HepG2 (cell line): ENCODE data around the gene BCAT1. TPM values are rescaled to one million over a fixed set of nuclear protein-coding genes. Genes with fewer than 3 reads are reported as not detected.
A peak's percentile ranks its signal among the peaks of the same experiment; 100 is the strongest.

ENCODE experiments used
- ATAC-seq: fragments of 200-7000 bp; cut with Tn5 transposase; 3 replicates; pipeline ENCODE4 v1.9.1; 2020; ENCODE audit warnings: mild to moderate bottlenecking, moderate library complexity
- BruUV-seq: library from RNA; stranded (reverse); fragments of 400-500 nt; replicated peaks from 2 replicates; lab custom pipeline; 2021; lab: Mats Ljungman, UMichigan
- CTCF ChIA-PET: fragments of 300-600 bp; formaldehyde crosslinking; extraction: SDS; loops from one replicate; lab custom pipeline; 2021; ENCODE audit warnings: low total read pairs, inconsistent platforms, low intra/inter-chr PET ratio; lab: Yijun Ruan, JAX
- POLR2A ChIA-PET: fragments of 350-600 bp; sonication (Branson Sonifier 250); formaldehyde crosslinking; loops from one replicate; lab custom pipeline; 2020; ENCODE audit warnings: antibody characterized with exemption, inconsistent platforms; lab: Yijun Ruan, JAX
- DNase-seq: peaks from one replicate; pipeline ENCODE4 v3.0.0-alpha.2; 2015; ENCODE audit warnings: low spot score
- FAIRE-seq: peaks from 3 replicates; lab custom pipeline; 2011; peaks lifted over from hg19 to GRCh38; lab: Jason Lieb, UNC
- H2AFZ ChIP-seq: one replicate; pipeline ENCODE4 v1.6.1; 2011; ENCODE audit warnings: low read length, inconsistent platforms
- H3K27ac ChIP-seq: fragments of 300-600 bp; 3 replicates; pipeline ENCODE4 v1.8.0; 2011; ENCODE audit warnings: mixed run types, mild to moderate bottlenecking, mixed read lengths, low read length, inconsistent platforms; ENCODE audit not compliant: insufficient read depth; ENCODE audit errors: extremely low read length
- H3K27me3 ChIP-seq, 2 experiments: fragments of 200-600 bp in 1 of 2; 2 replicates in 1 of 2; 3 replicates in 1 of 2; pipeline versions ENCODE4 v1.6.0 to v1.8.0; 2011; ENCODE audit warnings: low read length in 2 of 2, mild to moderate bottlenecking in 2 of 2, moderate library complexity in 2 of 2, inconsistent platforms in 1 of 2; ENCODE audit not compliant: insufficient read depth in 2 of 2, control insufficient read depth in 1 of 2
- H3K36me3 ChIP-seq, 2 experiments: fragments of 200-600 bp in 1 of 2; replicated peaks in 1 of 2; 2 replicates in 1 of 2; 3 replicates in 1 of 2; pipeline versions ENCODE4 v1.5.1 to v1.8.0; 2011; ENCODE audit warnings: low read length in 2 of 2, inconsistent platforms in 1 of 2; ENCODE audit not compliant: insufficient read depth in 2 of 2, control insufficient read depth in 1 of 2
- H3K4me1 ChIP-seq: 2 replicates; pipeline ENCODE4 v1.5.1; 2012; ENCODE audit warnings: low read length, inconsistent platforms; ENCODE audit not compliant: insufficient read depth
- H3K4me2 ChIP-seq: 2 replicates; pipeline ENCODE4 v1.6.0; 2011; ENCODE audit warnings: low read depth, low read length, inconsistent platforms
- H3K4me3 ChIP-seq, 3 experiments: fragments of 200-600 bp in 1 of 3; sonication (generic), shearing (Covaris generic) in 1 of 3; replicated peaks in 1 of 3; 2 replicates each; pipeline ENCODE4 v1.5.1; 2011 to 2016; ENCODE audit warnings: low read length in 3 of 3, inconsistent platforms in 2 of 3, low read depth in 2 of 3, mild to moderate bottlenecking in 2 of 3, control low read depth in 1 of 3, mixed read lengths in 1 of 3; ENCODE audit not compliant: insufficient read depth in 1 of 3
- H3K79me2 ChIP-seq: one replicate; pipeline ENCODE4 v1.6.1; 2011; ENCODE audit warnings: low read length, inconsistent platforms; ENCODE audit not compliant: insufficient read depth
- H3K9ac ChIP-seq: 2 replicates; pipeline ENCODE4 v1.6.0; 2011; ENCODE audit warnings: mild to moderate bottlenecking, low read depth, low read length, inconsistent platforms; ENCODE audit not compliant: insufficient read depth
- H3K9me3 ChIP-seq: 2 replicates; pipeline ENCODE4 v1.5.1; 2012; ENCODE audit warnings: mild to moderate bottlenecking, low read length
- H4K20me1 ChIP-seq: 2 replicates; pipeline ENCODE4 v1.6.0; 2011; ENCODE audit warnings: inconsistent platforms, mild to moderate bottlenecking, low read length, moderate library complexity; ENCODE audit not compliant: insufficient read depth
- CEBPB ChIP-seq: IDR thresholded peaks from 2 replicates; pipeline ENCODE4 v1.6.1; 2011; ENCODE audit warnings: low read depth, low read length, improper control_type of control experiment, borderline replicate concordance
- NR3C1 ChIP-seq: sonication (generic); formaldehyde crosslinking; IDR thresholded peaks from 2 replicates; pipeline ENCODE4 v1.4.0; 2020; ENCODE audit warnings: missing genetic modification reagents
- PCBP2 ChIP-seq: fragments of 200-400 bp; formaldehyde crosslinking; optimal IDR thresholded peaks from 2 replicates; pipeline ENCODE3; 2018; ENCODE audit warnings: low read length, low read depth; ENCODE audit not compliant: poor library complexity, severe bottlenecking
- ZFP62 ChIP-seq: sonication (generic); formaldehyde crosslinking; IDR thresholded peaks from 2 replicates; pipeline ENCODE4 v1.4.0; 2020; ENCODE audit warnings: missing genetic modification reagents
- ZNF547 ChIP-seq: sonication (generic); formaldehyde crosslinking; IDR thresholded peaks from 2 replicates; pipeline ENCODE4 v1.5.1; 2020; ENCODE audit warnings: mild to moderate bottlenecking, missing genetic modification reagents
- ZNF557 ChIP-seq: sonication (generic); formaldehyde crosslinking; IDR thresholded peaks from 2 replicates; pipeline ENCODE4 v1.4.0; 2020; ENCODE audit warnings: missing genetic modification reagents
- ZNF792 ChIP-seq: IDR thresholded peaks from 2 replicates; pipeline ENCODE4 v1.6.1; 2016
- WGBS: methylation state at CpG from one replicate; pipeline ENCODE4 v1.1.6; 2017; ENCODE audit warnings: low lambda C conversion rate; 5-methylcytosine and 5-hydroxymethylcytosine counted together
- in situ Hi-C: cut with HindIII; loops from 2 replicates; pipeline ENCODE4 v1.10.0; 2017; ENCODE audit warnings: low pct_unique_long_range_greater_than_20kb; ENCODE audit not compliant: extremely low pct_ligation_motif_present
- intact Hi-C: fragments of 100-400 bp; cut with micrococcal nuclease; formaldehyde crosslinking; loops from one replicate; pipeline ENCODE4 v1.10.0; 2022; ENCODE audit not compliant: unreplicated experiment
- polyA plus RNA-seq, 8 experiments: library from polyadenylated mRNA; depleted of rRNA in 3 of 8; stranded (reverse) in 7 of 8; unstranded in 1 of 8; fragments of >200 nt; fragmentation: Illumina TruSeq in 4 of 8; extraction: Trizol in 4 of 8; gene quantifications; 2 replicates each; pipeline versions ENCODE4 v1.2.1 to v1.2.3, GENCODE V29; 2011 to 2016; ENCODE audit warnings: low read depth in 4 of 8, missing spikeins in 1 of 8, mixed read lengths in 1 of 8; ENCODE audit not compliant: insufficient read depth in 1 of 8
- total RNA-seq, 5 experiments: library from RNA; depleted of rRNA; stranded (reverse); fragments of >200 nt; fragmentation: Illumina TruSeq; extraction: Trizol; gene quantifications; 2 replicates each; pipeline ENCODE4 v1.2.3, GENCODE V29; 2016; ENCODE audit warnings: low read depth in 1 of 5

The BCAT1 gene
- total and polyA plus RNA-seq, 2 of the 13 experiments (the other 11 are each of a cell fraction or from before 2014, with no cell fraction given) = 8.0 to 75.5 TPM

DNA sequence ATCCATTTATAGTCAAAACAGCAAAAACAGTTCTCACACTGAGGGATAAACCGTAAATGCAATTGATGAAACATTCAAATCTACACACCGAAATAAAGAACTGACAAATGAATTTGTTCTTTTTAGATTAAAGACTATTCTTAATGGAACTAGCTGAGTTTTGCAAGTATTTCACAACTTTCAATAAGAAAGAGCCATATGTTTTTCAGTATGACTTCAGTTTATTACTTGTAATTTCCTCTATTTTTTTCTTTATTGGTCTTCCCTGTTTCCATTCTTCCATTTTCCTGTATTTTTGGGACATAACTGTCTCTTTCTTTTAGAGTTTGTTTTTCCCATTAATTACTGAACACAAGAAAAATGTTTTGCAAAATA, 4.3 kb downstream of the BCAT1 start:
- no peaks in the 10 kb centered on the region; a peak in 1 of 5 replicates for H3K27me3 ChIP-seq
- H4K20me1 ChIP-seq = no peaks in the 10 kb centered on the region
- in situ Hi-C loops = no loop called here
- WGBS = 98% methylated on average over 2 of the region's 2 CpGs
- POLR2A ChIA-PET = no interaction called here
- BruUV-seq = no TSS peak
- H3K27ac ChIP-seq = no peak overlapping the region
- no peak overlapping the region for H3K9ac ChIP-seq
- no peak for DNase-seq
- peaks cover 44% of the 10 kb centered on the region for H3K79me2 ChIP-seq
- peak; percentile 17; the same call in 1 of the 2 replicates for TF ChIP-seq CEBPB
- TF ChIP-seq ZNF557 (CRISPR knock-in tag) = no peak
- TF ChIP-seq, all 625 proteins: peak for 1
- CTCF ChIA-PET = no interaction called here
- FAIRE-seq (no peak), ATAC-seq (no peak)
- Histone ChIP-seq H2AFZ (no peak overlapping the region), H3K9me3 (no peaks in the 10 kb centered on the region), H3K4me2 (no peak overlapping the region), H3K4me1 (peaks cover 50% of the 10 kb centered on the region), H3K4me3 (no peak overlapping the region), H3K36me3 (no peaks in the 10 kb centered on the region; a peak in 2 of 5 replicates)
- intact Hi-C loops = no loop called here

DNA sequence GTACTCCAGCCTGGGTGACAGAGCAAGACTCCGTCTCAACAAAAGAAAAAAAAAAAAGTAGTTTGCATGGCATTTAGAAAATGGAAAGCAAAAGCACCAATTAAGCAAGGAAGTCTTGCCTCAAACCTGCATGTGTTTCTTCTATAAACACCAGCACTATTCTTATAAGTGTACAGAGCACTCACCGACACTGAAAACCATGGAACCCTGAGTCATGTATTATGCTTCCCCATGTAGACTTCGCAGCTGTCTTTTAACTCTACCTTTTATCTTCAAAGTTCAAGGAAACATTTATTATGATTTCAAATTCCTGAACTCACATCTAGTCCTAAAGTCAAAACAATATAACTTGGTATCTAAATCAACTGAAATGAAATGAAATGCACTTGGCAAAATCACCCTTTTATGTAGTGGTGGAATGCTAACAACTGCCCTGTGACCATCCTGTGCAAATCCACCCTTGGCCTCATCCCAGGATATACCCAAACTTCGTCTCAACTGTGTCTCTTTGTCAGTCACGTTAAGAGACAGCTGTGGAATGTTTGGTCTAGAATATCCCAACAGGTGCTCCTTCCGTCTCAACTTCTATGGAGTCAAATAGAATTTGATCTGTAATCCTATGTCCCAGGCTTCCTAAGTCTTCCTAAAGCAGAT, 4.8 kb downstream of the BCAT1 start:
- Histone ChIP-seq H3K27ac (no peak overlapping the region), H3K9ac (no peak overlapping the region), H4K20me1 (no peaks in the 10 kb centered on the region), H3K79me2 (peaks cover 44% of the 10 kb centered on the region), H3K9me3 (no peaks in the 10 kb centered on the region), H3K27me3 (no peaks in the 10 kb centered on the region; a peak in 1 of 5 replicates), H3K4me3 (no peak overlapping the region), H3K4me1 (peaks cover 46% of the 10 kb centered on the region), H3K4me2 (no peak overlapping the region), H3K36me3 (no peaks in the 10 kb centered on the region; a peak in 2 of 5 replicates), H2AFZ (no peak overlapping the region)
- in situ Hi-C loops (no loop called here), intact Hi-C loops (no loop called here)
- no peak for FAIRE-seq
- 87% methylated on average over 6 of the region's 6 CpGs for WGBS
- no peak for ATAC-seq
- TF ChIP-seq ZNF792 (CRISPR knock-in tag) (no peak), ZNF547 (CRISPR knock-in tag) (no peak), ZFP62 (CRISPR knock-in tag) (no peak), NR3C1 (CRISPR knock-in tag) (no peak), PCBP2 (no peak)
- ChIA-PET CTCF (no interaction called here), POLR2A (no interaction called here)
- peak; percentile 7 for DNase-seq
- BruUV-seq = no TSS peak
